ENCODE measurements around the gene MEIKIN.

MEIKIN gene

GRCh38 chr5:131867524-131867923 lies 77.9 kb downstream of the MEIKIN start:
- TF ChIP-seq USF1 (IDR thresholded peaks at IDR 0.05) (no peak), NFIC (IDR thresholded peaks at IDR 0.05) (no peak), ZBTB7A (IDR thresholded peaks at IDR 0.05; ENCODE audit: low read depth) (no peak), EP300 (IDR thresholded peaks at IDR 0.05; ENCODE audit: borderline replicate concordance) (no peak), REST (IDR thresholded peaks at IDR 0.05; ENCODE audit: low read depth) (no peak), RAD21 (IDR thresholded peaks at IDR 0.05; ENCODE audit: low read depth) (no peak), CREB1 (IDR thresholded peaks at IDR 0.05; ENCODE audit: low read depth) (no peak), CEBPB (IDR thresholded peaks at IDR 0.05) (no peak), TEAD4 (IDR thresholded peaks at IDR 0.05) (no peak), MAX (IDR thresholded peaks at IDR 0.05) (no peak), TAF1 (IDR thresholded peaks at IDR 0.05; ENCODE audit: low read depth) (no peak)

GRCh38 chr5:131863700-131864099 lies 81.8 kb downstream of the MEIKIN start:
- no peak for TF ChIP-seq TEAD4 (IDR thresholded peaks at IDR 0.05)
- no peak for TF ChIP-seq USF1 (IDR thresholded peaks at IDR 0.05)
- no peak for TF ChIP-seq EP300 (IDR thresholded peaks at IDR 0.05; ENCODE audit: borderline replicate concordance)
- no peak for TF ChIP-seq MAX (IDR thresholded peaks at IDR 0.05)
- TF ChIP-seq NFIC (IDR thresholded peaks at IDR 0.05), result no peak
- TF ChIP-seq CEBPB (IDR thresholded peaks at IDR 0.05), result no peak
- TF ChIP-seq TAF1 (IDR thresholded peaks at IDR 0.05; ENCODE audit: low read depth), result no peak
- no peak for TF ChIP-seq ZBTB7A (IDR thresholded peaks at IDR 0.05; ENCODE audit: low read depth)
- TF ChIP-seq YY1 (IDR thresholded peaks at IDR 0.05; ENCODE audit: low read depth), result no peak
- TF ChIP-seq FOXM1 (IDR thresholded peaks at IDR 0.05; ENCODE audit: borderline replicate concordance, low read depth), result no peak
- no peak for TF ChIP-seq CREB1 (IDR thresholded peaks at IDR 0.05; ENCODE audit: low read depth)
- TF ChIP-seq REST (IDR thresholded peaks at IDR 0.05; ENCODE audit: low read depth), result no peak
- TF ChIP-seq RAD21 (IDR thresholded peaks at IDR 0.05; ENCODE audit: low read depth), result no peak
- no peak for TF ChIP-seq TCF12 (IDR thresholded peaks at IDR 0.05; ENCODE audit: low read depth)
- no peak for TF ChIP-seq EGR1 (IDR thresholded peaks at IDR 0.05)

- TF ChIP-seq EGR1 (IDR thresholded peaks at IDR 0.05) (no peak), RAD21 (IDR thresholded peaks at IDR 0.05; ENCODE audit: low read depth) (no peak), NFIC (IDR thresholded peaks at IDR 0.05) (no peak), TAF1 (IDR thresholded peaks at IDR 0.05; ENCODE audit: low read depth) (no peak), TEAD4 (IDR thresholded peaks at IDR 0.05) (no peak), EP300 (IDR thresholded peaks at IDR 0.05; ENCODE audit: borderline replicate concordance) (no peak), REST (IDR thresholded peaks at IDR 0.05; ENCODE audit: low read depth) (no peak), CREB1 (IDR thresholded peaks at IDR 0.05; ENCODE audit: low read depth) (no peak), TCF12 (IDR thresholded peaks at IDR 0.05; ENCODE audit: low read depth) (no peak), CEBPB (IDR thresholded peaks at IDR 0.05) (no peak)
Observed at GRCh38 chr5:131857388-131857787, 88.1 kb downstream of the MEIKIN start.

GRCh38 chr5:131855452-131855851 lies 90.0 kb downstream of the MEIKIN start:
- TF ChIP-seq NFIC (IDR thresholded peaks at IDR 0.05) (no peak), USF1 (IDR thresholded peaks at IDR 0.05) (no peak), TCF12 (IDR thresholded peaks at IDR 0.05; ENCODE audit: low read depth) (no peak), EP300 (IDR thresholded peaks at IDR 0.05; ENCODE audit: borderline replicate concordance) (no peak), REST (IDR thresholded peaks at IDR 0.05; ENCODE audit: low read depth) (no peak), MAX (IDR thresholded peaks at IDR 0.05) (no peak), EGR1 (IDR thresholded peaks at IDR 0.05) (no peak), CREB1 (IDR thresholded peaks at IDR 0.05; ENCODE audit: low read depth) (no peak), YY1 (IDR thresholded peaks at IDR 0.05; ENCODE audit: low read depth) (no peak), TAF1 (IDR thresholded peaks at IDR 0.05; ENCODE audit: low read depth) (no peak), CEBPB (IDR thresholded peaks at IDR 0.05) (no peak), RAD21 (IDR thresholded peaks at IDR 0.05; ENCODE audit: low read depth) (no peak), FOXM1 (IDR thresholded peaks at IDR 0.05; ENCODE audit: borderline replicate concordance, low read depth) (no peak), TEAD4 (IDR thresholded peaks at IDR 0.05) (no peak), ZBTB7A (IDR thresholded peaks at IDR 0.05; ENCODE audit: low read depth) (no peak)

Data from Ishikawa (cell line).